ENCODE data around the gene SAPCD2.
"Not testable (repeated sequence)": the region's sequence is repeated elsewhere in the genome, so short reads cannot be mapped to it uniquely, and the experiment has no call there.

Gene SAPCD2

GRCh38 chr9:137046088-137046787, 24.1 kb downstream of the SAPCD2 start, which contains the start of gene NPDC1:
NPDC1 (minus strand) TSS chr9:137046177; CDS start chr9:137045989, 188 bp downstream.
- peak; percentile 87 to 91 for DNase-seq

DNA sequence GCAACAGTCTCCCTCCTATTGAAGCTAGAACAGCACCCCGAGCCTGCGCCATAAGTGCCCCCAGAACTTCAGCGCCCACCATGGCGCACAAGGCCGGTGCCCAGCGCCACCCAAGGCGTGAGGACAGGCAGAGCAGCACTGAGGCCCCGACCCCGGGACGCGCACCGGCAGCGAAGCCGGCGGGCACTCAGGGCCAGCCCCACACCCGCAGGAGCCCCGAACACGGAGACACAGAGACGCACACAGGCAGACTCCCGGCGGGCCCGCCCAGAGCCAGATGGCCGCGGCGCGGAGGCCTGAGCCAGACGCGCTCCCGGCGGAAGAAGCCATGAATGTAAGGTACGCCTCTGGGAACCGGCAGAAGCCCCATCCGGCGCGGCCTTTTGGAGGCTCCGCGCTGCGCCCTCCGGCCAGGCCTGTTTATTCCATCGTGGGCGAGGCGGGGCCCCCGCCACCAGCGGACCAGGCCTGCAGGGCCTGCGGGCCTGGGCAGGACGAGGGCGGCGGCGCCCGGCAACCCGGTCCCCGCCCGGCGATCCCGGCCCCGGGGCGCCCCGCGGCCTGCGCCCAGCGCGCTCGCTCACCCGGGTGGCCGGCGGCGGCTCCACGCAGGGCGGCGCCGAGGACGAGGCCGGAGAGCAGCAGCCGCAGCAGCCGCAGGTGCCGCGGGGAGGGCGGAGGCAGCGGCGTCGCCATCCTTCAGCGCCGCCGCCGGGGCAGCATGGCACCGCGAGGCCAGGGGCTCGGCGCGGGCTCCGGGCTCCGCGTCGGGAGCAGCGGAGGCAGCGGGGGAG, 24.9 kb downstream of the SAPCD2 start:
- peak in 1 of 2 experiments; percentile 52 for DNase-seq

DNA sequence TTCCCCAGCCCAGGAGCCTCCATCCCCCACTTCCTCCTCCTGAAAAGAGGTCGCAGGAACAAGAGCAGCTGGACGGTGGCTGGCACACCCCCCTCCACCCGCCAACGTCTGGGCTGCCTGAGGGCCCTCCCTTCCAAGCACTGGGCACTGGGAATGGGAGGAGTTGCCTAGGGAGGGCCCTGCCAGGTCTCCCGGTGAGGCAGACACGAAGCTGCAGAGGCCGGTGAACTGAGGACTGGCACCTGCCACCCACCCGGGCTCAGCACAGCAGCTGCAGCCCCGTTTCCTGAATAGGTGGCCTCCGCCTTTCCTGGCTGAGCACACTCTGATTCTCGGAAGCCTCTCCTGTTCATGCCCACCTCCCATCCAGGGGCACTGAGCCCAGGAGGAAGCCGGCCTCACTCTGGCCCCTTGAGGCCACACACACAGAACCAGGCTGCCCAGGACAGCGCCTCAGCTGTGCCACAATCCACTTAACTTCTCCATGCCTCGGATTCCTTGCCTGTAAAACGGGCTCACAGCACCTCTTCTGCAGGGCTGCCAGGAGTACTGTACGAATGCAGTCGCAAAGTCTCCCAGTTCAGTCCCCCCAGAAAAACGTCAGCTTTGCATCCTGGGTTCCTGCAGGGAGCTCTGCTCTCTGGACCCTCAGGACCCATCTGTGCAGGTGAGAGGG, 25.7 kb downstream of the SAPCD2 start:
- no peak for DNase-seq

GRCh38 chr9:137044037-137044436, 26.3 kb downstream of the SAPCD2 start:
- DNase-seq: no peak

DNA sequence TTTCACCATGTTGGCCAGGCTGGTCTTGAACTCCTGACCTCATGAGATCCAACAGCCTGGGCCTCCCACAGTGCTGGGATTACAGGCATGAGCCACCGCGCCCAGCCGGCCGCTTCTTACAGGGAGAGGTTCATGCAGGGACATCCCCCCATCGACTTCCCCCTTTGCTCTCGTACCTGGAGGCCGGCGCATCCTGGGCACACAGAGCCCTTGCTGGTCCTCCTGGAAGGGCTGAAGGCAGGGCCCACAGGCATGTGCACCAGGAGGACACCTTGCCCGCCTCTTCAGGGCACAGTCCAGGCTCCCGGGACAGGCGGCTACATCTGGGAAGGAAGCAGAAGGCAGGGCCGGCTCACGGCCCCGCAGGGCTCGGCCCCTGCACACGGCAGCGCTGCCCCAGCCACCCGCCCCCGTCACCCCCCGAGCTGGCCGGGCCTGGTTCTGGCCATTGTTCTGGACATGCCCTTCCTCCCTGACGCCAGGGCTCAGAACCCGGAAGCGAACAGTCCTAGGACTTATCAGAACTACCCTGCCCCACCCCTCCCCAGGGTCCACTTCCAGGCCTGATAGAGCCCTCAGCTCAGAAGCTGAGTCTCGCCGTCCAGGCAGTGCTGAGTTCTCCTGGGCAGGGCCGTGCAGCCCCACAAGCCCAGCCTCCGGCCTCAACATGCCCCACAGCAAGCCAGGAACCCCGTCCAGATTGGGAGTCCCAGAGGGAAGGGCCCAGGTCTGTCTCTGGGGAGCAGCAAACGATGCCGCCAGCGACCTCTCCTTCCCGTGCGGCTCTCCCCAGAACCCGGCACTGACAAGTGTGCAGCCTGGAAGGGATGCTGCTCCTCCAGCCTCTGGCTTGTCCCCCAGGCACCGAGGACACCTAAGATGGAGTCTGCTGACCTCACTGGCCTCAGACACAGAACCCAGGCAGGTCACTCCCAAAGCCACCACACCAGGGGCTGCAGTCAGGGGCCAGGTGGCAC, 27.3 kb downstream of the SAPCD2 start:
- no peak for DNase-seq

DNA sequence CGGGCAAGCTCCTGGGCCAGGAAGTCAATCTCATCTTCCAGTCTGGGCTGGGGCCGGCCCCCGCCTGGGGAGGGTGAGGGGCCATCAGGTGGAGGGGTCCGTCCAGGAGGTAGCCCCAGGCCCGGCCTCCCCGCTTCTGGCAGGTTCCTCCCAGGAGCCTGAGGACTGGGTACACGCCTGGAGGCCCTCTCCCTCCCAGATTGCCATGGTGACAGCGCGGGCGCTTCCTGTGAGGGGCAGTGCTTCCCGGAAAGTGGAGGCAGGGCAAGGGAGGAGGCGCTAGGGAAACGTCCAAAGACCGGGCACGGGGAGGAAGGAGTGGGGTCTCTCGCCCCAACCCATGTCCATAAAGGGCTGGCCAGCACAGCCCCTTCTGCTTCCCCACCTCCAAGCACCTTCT, 29.2 kb downstream of the SAPCD2 start:
- no peak for DNase-seq

- DNase-seq: no peak
Observed at GRCh38 chr9:137040568-137040967, 29.8 kb downstream of the SAPCD2 start.

GRCh38 chr9:137039611-137040366, 30.6 kb downstream of the SAPCD2 start:
- no peak for DNase-seq

GRCh38 chr9:137038916-137039315, 31.4 kb downstream of the SAPCD2 start:
- DNase-seq: no peak

- no peak for DNase-seq
Observed at GRCh38 chr9:137037483-137037882, 32.9 kb downstream of the SAPCD2 start.

- no peak for DNase-seq
Observed at GRCh38 chr9:137037035-137037434, 33.3 kb downstream of the SAPCD2 start.

DNA sequence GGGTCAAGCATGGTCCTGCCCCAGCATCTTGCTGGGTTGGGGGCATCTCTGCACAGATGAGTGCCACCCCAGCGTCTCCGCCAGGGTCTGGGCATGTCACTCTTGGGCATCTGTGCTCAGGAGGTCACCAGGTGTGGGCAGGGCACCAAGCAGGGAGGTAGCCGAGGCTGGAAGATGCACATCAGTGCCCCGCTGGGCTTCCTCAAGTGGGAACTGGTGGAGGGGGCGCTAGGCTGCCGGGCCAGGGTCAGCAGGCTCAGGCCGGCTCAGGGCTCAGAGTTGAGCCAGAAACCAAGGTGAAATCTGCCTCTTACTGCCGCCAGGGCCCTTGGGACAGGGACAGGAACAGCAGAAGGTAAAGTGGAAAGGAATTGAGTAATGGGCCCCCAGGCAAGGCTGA, 34.4 kb downstream of the SAPCD2 start:
- DNase-seq: no peak

- DNase-seq: no peak
Observed at GRCh38 chr9:137035507-137035834, 34.9 kb downstream of the SAPCD2 start.

GRCh38 chr9:137034709-137035506, 35.4 kb downstream of the SAPCD2 start:
- DNase-seq: peak; percentile 91 to 92

DNA sequence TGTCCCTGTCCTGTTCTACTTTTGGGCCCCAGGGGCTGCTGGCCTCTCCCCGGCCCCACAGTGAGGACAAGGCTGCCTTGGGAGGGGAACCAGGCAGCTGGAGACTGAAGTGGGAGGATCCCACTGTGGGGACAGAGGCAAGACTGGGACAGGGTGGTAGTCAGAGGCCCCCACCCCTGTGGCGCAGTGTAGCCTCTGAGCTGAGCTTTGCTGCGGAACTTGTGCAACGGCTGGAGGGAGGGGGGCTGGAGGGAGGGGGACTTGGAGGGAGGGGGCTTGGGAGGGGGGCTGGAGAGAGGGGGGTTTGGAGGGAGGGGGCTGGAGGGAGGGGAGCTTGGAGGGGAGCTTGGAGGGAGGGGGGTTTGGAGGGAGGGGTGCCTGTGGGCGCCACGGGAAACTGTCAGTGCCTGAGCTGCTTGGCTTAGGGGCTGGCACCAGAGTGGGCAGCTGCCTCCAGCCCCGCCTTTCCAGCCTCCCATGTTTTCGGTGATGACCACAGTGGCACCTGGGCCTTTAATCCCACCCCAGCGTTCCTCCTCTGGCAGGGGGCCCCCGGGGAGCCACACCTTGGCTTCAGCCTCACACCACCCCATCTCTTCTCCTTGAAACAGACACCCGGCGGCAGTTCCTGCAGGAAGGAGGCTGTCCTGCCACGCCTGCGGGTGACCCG, 36.2 kb downstream of the SAPCD2 start:
- no peak for DNase-seq

DNA sequence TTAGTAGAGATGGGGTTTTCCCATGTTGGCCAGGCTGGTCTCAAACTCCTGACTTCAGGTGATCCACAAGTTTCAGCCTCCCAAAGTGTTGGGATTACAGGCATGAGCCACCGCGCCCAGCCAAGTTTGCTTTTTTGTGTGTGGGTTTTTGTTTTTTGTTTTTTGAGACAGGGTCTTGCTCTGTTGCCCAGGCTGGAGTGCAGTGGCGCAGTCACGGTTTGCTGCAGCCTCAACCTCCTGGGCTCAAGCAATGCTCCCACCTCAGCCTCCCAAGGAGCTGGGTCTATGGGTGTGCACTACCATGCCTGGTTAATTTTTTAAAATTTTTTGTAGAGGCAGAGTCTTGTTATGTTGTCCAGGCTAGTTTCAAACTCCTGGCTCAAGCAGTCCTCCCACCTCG, 36.9 kb downstream of the SAPCD2 start:
- not testable (repeated sequence) for DNase-seq

DNA sequence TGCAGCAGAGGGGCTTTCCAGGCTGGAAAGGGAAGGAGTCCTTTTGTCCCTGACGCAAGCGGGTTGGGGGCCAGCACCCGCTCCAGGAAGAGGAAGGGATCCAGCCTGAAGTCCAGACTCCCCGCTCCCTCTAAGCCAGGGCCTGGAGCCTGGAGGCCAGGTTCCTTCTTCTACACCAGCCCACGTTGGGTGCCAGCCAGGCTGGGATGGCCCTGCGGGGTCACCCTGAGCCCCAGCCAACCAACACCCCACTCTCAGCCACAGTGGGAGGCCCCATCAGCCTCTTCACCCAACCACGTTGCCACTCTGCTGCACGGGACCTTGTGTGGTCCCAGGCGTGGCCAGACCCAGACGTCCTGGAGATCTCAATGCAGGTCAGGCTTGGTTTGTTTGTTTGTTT, 37.5 kb downstream of the SAPCD2 start:
- no peak for DNase-seq

GRCh38 chr9:137031904-137032640, 38.3 kb downstream of the SAPCD2 start, which contains the start of gene FUT7:
FUT7 (minus strand) TSS chr9:137032088; CDS start chr9:137031991, 97 bp downstream.
- peak; percentile 55 to 67 for DNase-seq
